HEK293T (cell line): ENCODE measurements around the gene BFSP2.

Experiments used
- BHLHE40 ChIP-seq: fragments of 450-650 bp; IDR thresholded peaks from 2 replicates; pipeline ENCODE4 v1.6.1; 2016; ENCODE audit warnings: mild to moderate bottlenecking, moderate library complexity, borderline replicate concordance
- FOXA1 ChIP-seq: fragments of 450-650 bp; IDR thresholded peaks from 2 replicates; pipeline ENCODE4 v1.6.1; 2016; ENCODE audit warnings: mild to moderate bottlenecking
- FOXK2 ChIP-seq: fragments of 450-650 bp; IDR thresholded peaks from 2 replicates; pipeline ENCODE4 v1.6.1; 2016; ENCODE audit warnings: mild to moderate bottlenecking
- LEF1 ChIP-seq: fragments of 450-650 bp; IDR thresholded peaks from 2 replicates; pipeline ENCODE4 v1.6.1; 2017; ENCODE audit warnings: mild to moderate bottlenecking, borderline replicate concordance
- SP1 ChIP-seq: fragments of 450-650 bp; IDR thresholded peaks from 2 replicates; pipeline ENCODE4 v1.6.1; 2017
- SUZ12 ChIP-seq: fragments of 450-650 bp; IDR thresholded peaks from 2 replicates; pipeline ENCODE4 v1.6.1; 2016; ENCODE audit warnings: mild to moderate bottlenecking

DNA sequence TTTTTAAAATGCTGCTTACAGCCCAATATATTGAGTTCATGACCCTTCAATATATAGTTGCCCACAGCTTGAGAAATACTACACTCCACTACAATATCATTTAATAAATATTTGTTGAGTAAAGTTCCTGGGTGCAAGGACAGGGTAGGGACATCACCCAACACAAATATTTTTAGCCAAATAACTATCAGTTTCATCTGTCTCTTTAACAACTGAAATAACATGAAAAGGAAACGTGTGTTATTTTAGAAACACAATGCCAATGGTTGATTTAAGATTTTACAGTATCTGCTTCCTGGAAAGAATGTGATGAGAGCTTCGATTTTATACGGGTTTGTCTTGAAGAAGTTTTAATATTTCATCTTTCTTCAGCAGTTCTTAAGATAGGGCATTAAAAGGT, 106.0 kb downstream of the BFSP2 start:
- no peak for TF ChIP-seq FOXK2
- TF ChIP-seq LEF1, result no peak
- no peak for TF ChIP-seq SP1
- TF ChIP-seq SUZ12, result no peak
- no peak for TF ChIP-seq BHLHE40
- TF ChIP-seq FOXA1, result no peak
